IgD-negative memory B cell (primary cell): ENCODE results near the gene SLC46A3. TPM values are rescaled to one million over a fixed set of nuclear protein-coding genes. Genes with fewer than 3 reads are reported as not detected.

ENCODE experiments used
- polyA plus RNA-seq: library from polyadenylated mRNA; unstranded; fragments of 300-500 nt; fragmentation: Illumina TruSeq; gene quantifications from one replicate; pipeline ENCODE4 v1.2.3, GENCODE V29; 2021

SLC46A3 gene
- polyA plus RNA-seq, 1 donor from 2014 or later = 18.0 TPM

Other genes starting within 250 kb of the SLC46A3 start
- gene FLT1, start 223.8 kb downstream of the SLC46A3 start, polyA plus RNA-seq = 0.26 TPM
- gene POMP, start 59.8 kb downstream of the SLC46A3 start, polyA plus RNA-seq = 78.5 TPM
- gene MTUS2, start 101.4 kb upstream of the SLC46A3 start, polyA plus RNA-seq = 0.06 TPM